ENCODE data around the gene ZBTB14. TPM values are rescaled to one million over a fixed set of nuclear protein-coding genes. Genes with fewer than 3 reads are reported as not detected.

ZBTB14 gene
- total RNA-seq, 1 donor from 2014 or later = 8.8 TPM

- Histone ChIP-seq H3K36me3 (no peaks in the 10 kb centered on the region), H3K27ac (no peak overlapping the region), H3K9me3 (no peaks in the 10 kb centered on the region), H3K27me3 (no peaks in the 10 kb centered on the region), H3K4me1 (no peaks in the 10 kb centered on the region), H3K4me3 (no peak overlapping the region)
- intact Hi-C loops (cut with DNase I) = no loop called here
- DNase-seq (ENCODE audit: extremely low spot score in 2 of 2) = no peak
- TF ChIP-seq CTCF (IDR thresholded peaks at IDR 0.05) (no peak), POLR2AphosphoS5 (IDR thresholded peaks at IDR 0.05; ENCODE audit: insufficient read depth in 1 of 2, low read depth in 1 of 2) (no peak), POLR2A (IDR thresholded peaks at IDR 0.05) (no peak)
These were observed 41.6 kb downstream of the ZBTB14 start for GRCh38 chr18:5253910-5254309.

GRCh38 chr18:5251117-5251516, 44.4 kb downstream of the ZBTB14 start:
- Histone ChIP-seq H3K27ac (no peak overlapping the region), H3K36me3 (no peaks in the 10 kb centered on the region), H3K27me3 (no peaks in the 10 kb centered on the region), H3K4me1 (no peaks in the 10 kb centered on the region), H3K9me3 (no peaks in the 10 kb centered on the region), H3K4me3 (no peak overlapping the region)
- TF ChIP-seq POLR2AphosphoS5 (IDR thresholded peaks at IDR 0.05; ENCODE audit: insufficient read depth in 1 of 2, low read depth in 1 of 2) = no peak
- no peak for TF ChIP-seq POLR2A (IDR thresholded peaks at IDR 0.05)
- TF ChIP-seq CTCF (IDR thresholded peaks at IDR 0.05) = no peak
- intact Hi-C loops (cut with DNase I) = no loop called here
- DNase-seq (ENCODE audit: extremely low spot score in 2 of 2) = no peak

- no peak for DNase-seq (ENCODE audit: extremely low spot score in 2 of 2)
- no peak for TF ChIP-seq CTCF (IDR thresholded peaks at IDR 0.05)
- no peak for TF ChIP-seq POLR2A (IDR thresholded peaks at IDR 0.05)
- TF ChIP-seq POLR2AphosphoS5 (IDR thresholded peaks at IDR 0.05; ENCODE audit: insufficient read depth in 1 of 2, low read depth in 1 of 2) = no peak
- intact Hi-C loops (cut with DNase I) = no loop called here
- Histone ChIP-seq H3K36me3 (no peaks in the 10 kb centered on the region), H3K9me3 (no peaks in the 10 kb centered on the region), H3K27me3 (no peaks in the 10 kb centered on the region), H3K27ac (no peak overlapping the region), H3K4me3 (no peak overlapping the region), H3K4me1 (no peaks in the 10 kb centered on the region)
These were observed 44.9 kb downstream of the ZBTB14 start for GRCh38 chr18:5250603-5251002.

GRCh38 chr18:5244941-5245340, 50.6 kb downstream of the ZBTB14 start:
- TF ChIP-seq CTCF (IDR thresholded peaks at IDR 0.05) (no peak), POLR2A (IDR thresholded peaks at IDR 0.05) (no peak), POLR2AphosphoS5 (IDR thresholded peaks at IDR 0.05; ENCODE audit: insufficient read depth in 1 of 2, low read depth in 1 of 2) (no peak)
- H3K9me3 ChIP-seq = no peaks in the 10 kb centered on the region
- no peaks in the 10 kb centered on the region for H3K36me3 ChIP-seq
- no peak for DNase-seq (ENCODE audit: extremely low spot score in 2 of 2)
- no peaks in the 10 kb centered on the region for H3K27me3 ChIP-seq
- no peak overlapping the region for H3K4me3 ChIP-seq
- H3K4me1 ChIP-seq = peaks cover 5% of the 10 kb centered on the region
- H3K27ac ChIP-seq = no peak overlapping the region
- intact Hi-C loops (cut with DNase I) = no loop called here

- Histone ChIP-seq H3K9me3 (no peaks in the 10 kb centered on the region), H3K36me3 (no peaks in the 10 kb centered on the region), H3K4me3 (peak overlapping the region; percentile 67 to 92), H3K27me3 (no peaks in the 10 kb centered on the region), H3K27ac (no peak overlapping the region), H3K4me1 (peaks cover 27% of the 10 kb centered on the region)
- intact Hi-C loops (cut with DNase I) = loop anchor here (5.0 kb wide), 1 partner anchor 58 kb away; the partner anchor contains the start of gene ZBTB14
- no peak for TF ChIP-seq POLR2AphosphoS5 (IDR thresholded peaks at IDR 0.05; ENCODE audit: insufficient read depth in 1 of 2, low read depth in 1 of 2)
- TF ChIP-seq POLR2A (IDR thresholded peaks at IDR 0.05) = no peak
- no peak for TF ChIP-seq CTCF (IDR thresholded peaks at IDR 0.05)
- no peak for DNase-seq (ENCODE audit: extremely low spot score in 2 of 2)
These were observed 56.1 kb downstream of the ZBTB14 start for GRCh38 chr18:5239447-5239846.

Other genes starting within 250 kb of the ZBTB14 start
- gene AKAIN1, start 98.5 kb downstream of the ZBTB14 start, total RNA-seq = not detected
- 53.0 TPM for gene EPB41L3, start 248.3 kb upstream of the ZBTB14 start, total RNA-seq